Measurements from ENCODE around the gene SH3PXD2A.

DNA sequence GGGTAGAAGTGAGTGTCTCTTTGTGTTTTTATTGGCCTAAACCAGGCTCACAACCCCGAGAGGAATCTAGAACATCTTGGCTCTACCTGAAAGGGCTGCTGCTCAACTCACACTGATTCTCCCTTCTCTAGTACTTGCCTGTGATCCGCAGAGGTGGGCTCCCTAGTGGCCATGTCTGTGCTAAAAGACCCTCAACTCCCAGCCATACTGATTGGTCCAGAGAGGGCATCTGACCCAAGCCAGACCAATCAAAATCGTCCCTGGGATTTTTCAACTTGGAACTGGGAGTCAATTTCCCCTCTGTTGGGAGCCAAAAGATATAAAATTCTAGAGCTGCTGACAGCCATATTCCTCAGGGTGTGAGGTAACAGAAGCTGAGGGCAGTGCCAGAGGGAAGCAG, 55.3 kb downstream of the SH3PXD2A start:
- TF ChIP-seq, protein P1, sequence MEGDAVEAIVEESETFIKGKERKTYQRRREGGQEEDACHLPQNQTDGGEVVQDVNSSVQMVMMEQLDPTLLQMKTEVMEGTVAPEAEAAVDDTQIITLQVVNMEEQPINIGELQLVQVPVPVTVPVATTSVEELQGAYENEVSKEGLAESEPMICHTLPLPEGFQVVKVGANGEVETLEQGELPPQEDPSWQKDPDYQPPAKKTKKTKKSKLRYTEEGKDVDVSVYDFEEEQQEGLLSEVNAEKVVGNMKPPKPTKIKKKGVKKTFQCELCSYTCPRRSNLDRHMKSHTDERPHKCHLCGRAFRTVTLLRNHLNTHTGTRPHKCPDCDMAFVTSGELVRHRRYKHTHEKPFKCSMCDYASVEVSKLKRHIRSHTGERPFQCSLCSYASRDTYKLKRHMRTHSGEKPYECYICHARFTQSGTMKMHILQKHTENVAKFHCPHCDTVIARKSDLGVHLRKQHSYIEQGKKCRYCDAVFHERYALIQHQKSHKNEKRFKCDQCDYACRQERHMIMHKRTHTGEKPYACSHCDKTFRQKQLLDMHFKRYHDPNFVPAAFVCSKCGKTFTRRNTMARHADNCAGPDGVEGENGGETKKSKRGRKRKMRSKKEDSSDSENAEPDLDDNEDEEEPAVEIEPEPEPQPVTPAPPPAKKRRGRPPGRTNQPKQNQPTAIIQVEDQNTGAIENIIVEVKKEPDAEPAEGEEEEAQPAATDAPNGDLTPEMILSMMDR (IDR thresholded peaks at IDR 0.05; ENCODE audit: insufficient read depth, low read depth, low read length): no peak
- TF ChIP-seq EZH2 (IDR thresholded peaks at IDR 0.05; ENCODE audit: insufficient read depth, low read length): no peak
